SK-N-SH (cell line): ENCODE results near the gene SERPINI2.

ENCODE experiments used
- CHD2 ChIP-seq: fragments of 150-350 bp; IDR thresholded peaks from 2 replicates; pipeline ENCODE4 v1.6.1; 2018; ENCODE audit warnings: low read length; ENCODE audit not compliant: partially characterized antibody
- CTCF ChIP-seq: fragments of 200-600 bp; sonication (generic); IDR thresholded peaks from 2 replicates; pipeline ENCODE4 v1.6.1; 2017; ENCODE audit warnings: antibody characterized with exemption, mild to moderate bottlenecking, moderate library complexity
- EP300 ChIP-seq, 2 experiments: IDR thresholded peaks; 2 replicates each; pipeline versions ENCODE4 v1.4.0 to v1.6.1; 2012; ENCODE audit warnings: borderline replicate concordance in 1 of 2, low read depth in 1 of 2, low read length in 1 of 2
- EZH2phosphoT487 ChIP-seq: fragments of 200-600 bp; sonication (generic); IDR thresholded peaks from 2 replicates; pipeline ENCODE4 v1.6.1; 2017; ENCODE audit warnings: low read depth, mixed run types, mild to moderate bottlenecking, antibody characterized with exemption, moderate library complexity, borderline replicate concordance
- GABPA ChIP-seq: IDR thresholded peaks from 2 replicates; pipeline ENCODE4 v1.4.0; 2012; ENCODE audit warnings: low read depth, mild to moderate bottlenecking
- GATA2 ChIP-seq: sonication (generic); formaldehyde crosslinking; IDR thresholded peaks from 2 replicates; pipeline ENCODE4 v1.5.0; 2020; ENCODE audit warnings: mild to moderate bottlenecking, missing genetic modification reagents
- JUND ChIP-seq: IDR thresholded peaks from 2 replicates; pipeline ENCODE4 v1.4.0; 2012
- MXI1 ChIP-seq: IDR thresholded peaks from 2 replicates; pipeline ENCODE4 v1.6.1; 2012; ENCODE audit warnings: mild to moderate bottlenecking, low read depth, low read length, improper control_type of control experiment
- POLR2AphosphoS5 ChIP-seq: IDR thresholded peaks from 2 replicates; pipeline ENCODE4 v1.6.1; 2012; ENCODE audit warnings: low read depth, low read length
- REST ChIP-seq: IDR thresholded peaks from 2 replicates; pipeline ENCODE4 v1.6.1; 2012; ENCODE audit warnings: mild to moderate bottlenecking, low read depth, low read length, moderate library complexity
- RFX5 ChIP-seq: IDR thresholded peaks from 2 replicates; pipeline ENCODE4 v1.6.1; 2012; ENCODE audit warnings: mild to moderate bottlenecking, improper control_type of control experiment, low read length
- RXRA ChIP-seq: IDR thresholded peaks from 2 replicates; pipeline ENCODE4 v1.4.0; 2012; ENCODE audit warnings: low read depth, mild to moderate bottlenecking, borderline replicate concordance
- TAF1 ChIP-seq: IDR thresholded peaks from 2 replicates; pipeline ENCODE4 v1.6.1; 2012; ENCODE audit warnings: low read depth, mild to moderate bottlenecking, low read length, moderate library complexity, borderline replicate concordance

GRCh38 chr3:167502401-167502800, 28.6 kb upstream of the SERPINI2 start:
- TF ChIP-seq RXRA (no peak), CTCF (no peak), POLR2AphosphoS5 (no peak), GATA2 (CRISPR knock-in tag) (no peak), REST (no peak), MXI1 (no peak), GABPA (no peak), EZH2phosphoT487 (no peak), RFX5 (no peak), EP300 (IDR thresholded peaks at IDR 0.05; ENCODE audit: borderline replicate concordance in 1 of 2, low read depth in 1 of 2, low read length in 1 of 2) (no peak), CHD2 (no peak), JUND (no peak), TAF1 (no peak)
